Spleen (tissue), 11 donors: ENCODE results near the gene PRODH2. TPM values are rescaled to one million over a fixed set of nuclear protein-coding genes. Genes with fewer than 3 reads are reported as not detected.

Source experiments
- DNase-seq: peaks from one replicate; pipeline ENCODE4 v3.0.0-alpha.2; 2020
- H3K27ac ChIP-seq, 8 donors: fragments of 200-600 bp; sonication (generic) in 7 of 8; 1 replicate in 4 of 8; 2 replicates in 4 of 8; pipeline versions ENCODE4 v1.5.0 to v1.8.0; 2016 to 2021; ENCODE audit warnings: inconsistent platforms in 4 of 8, mild to moderate bottlenecking in 4 of 8, moderate library complexity in 1 of 8
- H3K27me3 ChIP-seq, 7 donors: fragments of 200-600 bp; sonication (generic) in 6 of 7; replicated peaks in 1 of 7; 1 replicate in 4 of 7; 2 replicates in 3 of 7; pipeline versions ENCODE4 v1.5.0 to v1.8.0; 2016 to 2021; ENCODE audit warnings: inconsistent platforms in 3 of 7, mild to moderate bottlenecking in 1 of 7
- H3K36me3 ChIP-seq, 6 donors: fragments of 200-600 bp; sonication (generic) in 5 of 6; 1 replicate in 4 of 6; 2 replicates in 2 of 6; pipeline versions ENCODE4 v1.5.0 to v1.8.0; 2016 to 2021; ENCODE audit warnings: inconsistent platforms in 2 of 6
- H3K4me1 ChIP-seq, 6 donors: fragments of 200-600 bp; sonication (generic) in 5 of 6; 1 replicate in 3 of 6; 2 replicates in 3 of 6; pipeline versions ENCODE4 v1.5.0 to v1.8.0; 2016 to 2021; ENCODE audit warnings: inconsistent platforms in 3 of 6
- H3K4me3 ChIP-seq, 8 donors: fragments of 200-600 bp; sonication (generic) in 7 of 8; 1 replicate in 4 of 8; 2 replicates in 4 of 8; pipeline versions ENCODE4 v1.5.0 to v1.8.0; 2016 to 2021; ENCODE audit warnings: inconsistent platforms in 4 of 8, mild to moderate bottlenecking in 4 of 8, moderate library complexity in 2 of 8
- H3K9me3 ChIP-seq, 8 donors: fragments of 200-600 bp; sonication (generic) in 7 of 8; 1 replicate in 4 of 8; 2 replicates in 4 of 8; pipeline versions ENCODE4 v1.5.0 to v1.8.0; 2016 to 2021; ENCODE audit warnings: inconsistent platforms in 4 of 8
- CTCF ChIP-seq, 11 experiments: fragments of 200-600 bp in 7 of 11; fragments of 450-650 bp in 4 of 11; sonication (generic) in 4 of 11; IDR thresholded peaks in 8 of 11; conservative IDR thresholded peaks in 3 of 11; 1 replicate in 7 of 11; 2 replicates in 4 of 11; pipeline versions ENCODE4 v1.4.0 to v1.8.0; 2016 to 2021; ENCODE audit warnings: antibody characterized with exemption in 11 of 11, inconsistent platforms in 4 of 11, mild to moderate bottlenecking in 1 of 11
- POLR2A ChIP-seq, 3 donors: fragments of 450-650 bp; IDR thresholded peaks; one replicate each; pipeline ENCODE4 v1.5.1; 2017; ENCODE audit warnings: antibody characterized with exemption in 3 of 3, mild to moderate bottlenecking in 1 of 3
- POLR2AphosphoS5 ChIP-seq, 3 donors: sonication (generic); formaldehyde crosslinking; IDR thresholded peaks; one replicate each; pipeline ENCODE4 v1.5.1; 2017; ENCODE audit warnings: antibody characterized with exemption in 3 of 3
- WGBS, 5 donors: extraction: QIAGEN DNeasy Blood & Tissue Kit in 3 of 5; methylation state at CpG; one replicate each; pipeline versions ENCODE4 v1.1.5 to v1.1.7; 2013 to 2018; 5-methylcytosine and 5-hydroxymethylcytosine counted together
- intact Hi-C: fragments of 100-400 bp; cut with DNase I; formaldehyde crosslinking; loops from one replicate; pipeline ENCODE4 v1.15.0; 2023; ENCODE audit warnings: low total_unique reads
- polyA plus RNA-seq, 3 donors: library from polyadenylated mRNA; stranded (reverse); fragments of 200-250 nt; gene quantifications; one replicate each; pipeline ENCODE4 v1.2.1, GENCODE V29; 2013
- total RNA-seq, 7 donors: library from RNA; depleted of rRNA in 3 of 7; stranded (reverse); fragments of >200 nt in 3 of 7; fragmentation: NEBNext Ultra II Directional in 4 of 7; extraction: Animal tissue kit (Norgen Biotek cat#: 25700) in 4 of 7; gene quantifications; one replicate each; pipeline versions ENCODE4 v1.1.0 to v1.2.1, GENCODE V29; 2016 to 2021
- donor health status: healthy with polysubstance abuse.
- donor health status: DM: no; HTN: no; CAD: no; lungs with moderate emphysema.
- donor health status: DM: no; HTN: no; CAD: no.
- donor health status: Bipolar disorder and iron deficiency.
- donor health status: healthy.
- donor health status: DM: no; HTN: no; CAD: no.
- donor health status: DM: yes; HTN: yes; CAD: no.

Gene PRODH2
- total and polyA plus RNA-seq, 10 donors = 0.06 TPM; not detected in 9

- intact Hi-C loops = no loop called here
- H3K4me3 ChIP-seq = no peak overlapping the region
- no peaks in the 10 kb centered on the region for H3K9me3 ChIP-seq
- H3K4me1 ChIP-seq = no peaks in the 10 kb centered on the region
- H3K36me3 ChIP-seq = peaks cover 0 to 80% (median 28%) of the 10 kb centered on the region in 6 donors
- H3K27ac ChIP-seq = no peak overlapping the region
- no peak for DNase-seq
- H3K27me3 ChIP-seq = no peaks in the 10 kb centered on the region
- 80 to 93% (median 93%) methylated on average over 30 to 45 of the region's 45 CpGs for WGBS, 5 donors
- TF ChIP-seq POLR2AphosphoS5 (IDR thresholded peaks at IDR 0.05) (no peak), CTCF (IDR thresholded peaks at IDR 0.05 in 8 of 11, conservative IDR thresholded peaks at IDR 0.05 in 3 of 11) (no peak), POLR2A (IDR thresholded peaks at IDR 0.05) (no peak)
Measured at GRCh38 chr19:35784503-35785338, 27.9 kb downstream of the PRODH2 start.

GRCh38 chr19:35783469-35784434 lies 28.9 kb downstream of the PRODH2 start:
- Histone ChIP-seq H3K27ac (no peak overlapping the region), H3K36me3 (peaks cover 0 to 86% (median 28%) of the 10 kb centered on the region in 6 donors), H3K4me3 (no peak overlapping the region), H3K27me3 (no peaks in the 10 kb centered on the region), H3K4me1 (no peaks in the 10 kb centered on the region), H3K9me3 (no peaks in the 10 kb centered on the region)
- intact Hi-C loops = no loop called here
- no peak for TF ChIP-seq POLR2AphosphoS5 (IDR thresholded peaks at IDR 0.05)
- no peak for TF ChIP-seq CTCF (IDR thresholded peaks at IDR 0.05 in 8 of 11, conservative IDR thresholded peaks at IDR 0.05 in 3 of 11)
- no peak for TF ChIP-seq POLR2A (IDR thresholded peaks at IDR 0.05)
- WGBS, 5 donors = 83 to 91% (median 88%) methylated on average over 28 of the region's 28 CpGs
- no peak for DNase-seq

GRCh38 chr19:35782589-35782988 lies 30.1 kb downstream of the PRODH2 start:
- DNase-seq = no peak
- H3K4me3 ChIP-seq = no peak overlapping the region
- H3K36me3 ChIP-seq = peaks cover 0 to 96% (median 28%) of the 10 kb centered on the region in 6 donors
- intact Hi-C loops = no loop called here
- H3K4me1 ChIP-seq = no peaks in the 10 kb centered on the region
- 94 to 97% (median 96%) methylated on average over 11 to 12 of the region's 12 CpGs for whole genome bisulfite sequencing, 5 donors
- no peaks in the 10 kb centered on the region for H3K27me3 ChIP-seq
- TF ChIP-seq POLR2A (IDR thresholded peaks at IDR 0.05) (no peak), POLR2AphosphoS5 (IDR thresholded peaks at IDR 0.05) (no peak), CTCF (IDR thresholded peaks at IDR 0.05 in 8 of 11, conservative IDR thresholded peaks at IDR 0.05 in 3 of 11) (no peak)
- H3K9me3 ChIP-seq = no peaks in the 10 kb centered on the region
- no peak overlapping the region for H3K27ac ChIP-seq
